Measurements from ENCODE around the gene RPUSD4. TPM values are rescaled to one million over a fixed set of nuclear protein-coding genes. Genes with fewer than 3 reads are reported as not detected.

Gene RPUSD4
- total RNA-seq, 1 donor from 2014 or later: 21.0 TPM

GRCh38 chr11:126186708-126187529, 24.5 kb downstream of the RPUSD4 start:
- ATAC-seq: peak; percentile 40
- intact Hi-C loops (cut with DNase I): no loop called here
- peak; percentile 56 for DNase-seq (ENCODE audit: low spot score)

DNA sequence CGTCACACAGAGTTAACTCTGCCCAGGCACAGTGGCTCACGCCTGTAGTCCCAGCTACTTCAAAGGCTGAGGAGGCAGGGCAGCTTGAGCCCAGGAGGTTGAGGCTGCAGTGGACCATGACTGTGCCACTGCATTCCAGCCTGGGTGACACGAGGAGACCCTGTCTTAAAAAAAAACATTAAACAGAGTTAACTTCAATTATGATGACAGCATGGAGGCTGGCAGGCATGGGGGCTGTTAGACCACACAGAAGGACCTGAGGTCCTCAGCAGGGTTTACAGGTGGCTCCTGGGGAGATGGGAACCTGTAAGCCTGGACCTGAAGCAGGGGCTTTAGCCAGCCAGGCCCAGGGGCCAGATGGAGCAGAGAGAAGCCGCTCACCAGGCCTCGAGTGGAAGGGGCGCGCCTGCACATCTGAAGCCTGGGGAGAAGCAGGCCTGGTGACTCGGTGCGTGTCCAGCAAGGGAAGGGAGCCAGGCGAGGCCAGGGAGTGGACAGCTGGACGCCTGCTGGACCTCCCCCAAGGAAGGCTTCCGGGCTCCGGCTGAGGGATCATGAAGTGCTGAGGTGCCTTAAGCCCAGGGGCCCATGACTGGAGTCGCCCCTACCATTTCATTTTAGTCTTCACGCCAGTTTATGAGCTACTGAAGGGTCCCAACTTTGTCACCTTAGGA, 25.3 kb downstream of the RPUSD4 start:
- intact Hi-C loops (cut with DNase I): no loop called here
- DNase-seq (ENCODE audit: low spot score): peak; percentile 69
- ATAC-seq: peak; percentile 58

DNA sequence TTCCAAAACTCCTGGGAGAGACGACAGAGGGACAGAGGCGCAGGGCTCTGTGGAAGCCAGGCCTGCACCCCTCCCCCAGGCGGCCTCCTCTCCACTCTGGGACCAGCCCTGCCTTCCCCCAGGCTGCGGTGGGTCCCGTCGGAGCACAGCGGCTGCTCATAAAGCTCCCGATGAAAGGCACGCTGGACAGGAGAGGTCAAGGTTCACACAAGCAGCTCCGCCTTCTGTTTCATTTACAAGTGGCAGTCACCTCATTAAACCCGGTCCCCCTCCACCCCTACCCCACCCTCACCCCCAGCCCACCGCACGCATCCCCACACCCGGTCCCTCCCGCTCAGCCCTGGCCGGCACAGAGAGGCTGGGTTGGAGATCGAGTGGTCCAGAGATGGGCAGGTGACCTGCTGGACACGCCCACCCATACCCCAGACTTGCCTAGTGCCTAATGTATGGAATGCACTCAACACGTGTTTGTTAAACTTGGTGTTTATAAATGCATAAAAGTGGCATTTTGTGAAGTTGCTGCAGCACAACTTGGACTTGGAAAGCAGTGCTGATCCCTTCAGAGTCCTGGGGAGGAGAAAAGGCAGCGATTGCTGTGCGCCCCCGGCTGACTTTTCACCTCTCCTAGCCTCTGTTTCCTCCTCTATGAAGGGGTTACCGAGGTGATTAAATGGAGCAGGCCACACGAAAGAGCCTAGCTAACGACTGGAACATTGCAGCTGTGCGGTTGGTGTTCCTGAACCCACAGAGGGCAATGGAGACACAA, 26.0 kb downstream of the RPUSD4 start:
- intact Hi-C loops (cut with DNase I): no loop called here
- DNase-seq (ENCODE audit: low spot score) (peak; percentile 46), ATAC-seq (no peak)

GRCh38 chr11:126182787-126183445, 28.5 kb downstream of the RPUSD4 start:
- intact Hi-C loops (cut with DNase I): no loop called here
- no peak for ATAC-seq
- peak; percentile 22 for DNase-seq (ENCODE audit: low spot score)

DNA sequence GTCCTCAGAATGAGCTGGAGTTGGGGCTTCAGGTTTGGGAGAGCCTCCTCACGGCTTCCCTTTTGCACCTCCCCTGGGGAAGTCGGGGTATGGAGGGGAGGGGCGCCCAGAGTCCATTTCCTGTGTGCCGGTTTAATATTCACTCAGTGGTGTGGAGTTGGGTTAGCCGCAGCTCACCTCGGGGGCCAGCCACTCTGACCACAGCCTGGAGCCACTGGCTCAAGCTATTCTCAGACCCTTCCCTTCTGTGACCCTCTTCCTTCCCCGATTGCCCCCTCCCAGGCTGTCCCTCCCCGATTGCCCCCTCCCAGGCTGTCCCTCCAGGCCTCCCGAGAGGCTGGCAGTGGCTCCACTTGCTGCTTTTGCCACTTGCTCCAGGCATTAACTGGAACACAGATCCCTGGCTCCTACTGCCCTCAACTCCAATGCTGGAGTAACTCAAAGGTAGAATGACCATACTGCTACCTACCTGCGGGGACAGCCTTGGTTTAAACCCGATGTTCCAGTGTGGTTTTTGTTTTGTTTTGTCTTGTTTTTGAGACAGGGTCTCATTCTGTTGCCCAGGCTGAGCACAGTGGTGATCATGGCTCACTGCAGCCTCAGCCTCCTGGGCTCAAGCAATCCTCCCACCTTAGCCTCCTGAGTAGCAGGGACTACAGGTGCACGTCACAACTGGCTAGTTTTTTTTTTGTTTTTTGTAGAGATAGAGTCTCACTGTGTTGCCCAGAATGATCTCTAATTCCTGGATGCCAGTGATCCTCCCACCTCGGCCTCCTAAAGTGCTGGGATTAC, 29.3 kb downstream of the RPUSD4 start:
- peak; percentile 17 for DNase-seq (ENCODE audit: low spot score)
- intact Hi-C loops (cut with DNase I): no loop called here
- no peak for ATAC-seq

- peak; percentile 69 for ATAC-seq
- no peak for DNase-seq (ENCODE audit: low spot score)
- intact Hi-C loops (cut with DNase I): no loop called here
Measured at GRCh38 chr11:126176853-126177470, 34.5 kb downstream of the RPUSD4 start.

DNA sequence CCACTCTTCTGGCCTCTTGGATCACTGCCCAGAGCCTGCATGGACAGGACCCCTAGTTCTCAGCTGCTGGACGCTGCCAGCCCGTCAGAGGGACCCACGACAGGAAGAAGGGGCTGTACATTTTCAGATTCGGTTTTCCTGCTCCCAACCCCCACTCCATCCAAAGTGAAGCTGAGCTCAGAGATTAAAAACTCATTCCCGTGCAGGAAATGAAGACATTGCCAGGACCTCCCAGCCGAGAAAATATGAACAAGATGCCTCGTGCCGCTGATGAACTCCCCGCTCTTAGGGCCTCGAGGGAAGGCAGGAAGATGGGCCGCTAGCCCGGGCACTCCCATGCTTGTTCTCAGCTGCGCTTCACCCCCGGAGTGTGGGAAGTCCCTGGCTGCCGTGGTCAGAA, 36.1 kb downstream of the RPUSD4 start:
- DNase-seq (ENCODE audit: low spot score): peak; percentile 79
- intact Hi-C loops (cut with DNase I): no loop called here
- peak; percentile 89 for ATAC-seq

- ATAC-seq (no peak), DNase-seq (ENCODE audit: low spot score) (no peak)
- intact Hi-C loops (cut with DNase I): no loop called here
Measured at GRCh38 chr11:126174816-126175215, 36.6 kb downstream of the RPUSD4 start.

DNA sequence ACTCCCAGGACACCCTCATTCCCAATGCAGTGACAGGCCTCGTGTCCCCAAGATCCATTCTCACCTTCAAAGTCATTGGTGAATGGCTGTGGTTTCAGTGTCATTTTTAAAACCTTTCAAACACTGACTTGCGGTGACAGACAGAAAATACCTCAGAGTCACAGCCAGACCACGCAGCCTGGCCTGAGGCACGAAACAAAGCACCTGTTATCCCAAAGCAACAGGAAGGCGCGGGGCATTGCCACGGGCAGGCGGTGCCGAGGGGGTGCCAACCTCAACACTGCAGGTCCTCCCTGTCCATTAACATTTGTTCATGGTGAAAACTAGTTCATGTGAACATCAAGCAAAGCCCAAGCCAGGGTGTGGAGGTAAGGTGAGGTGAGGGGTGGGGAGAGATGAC, 38.2 kb downstream of the RPUSD4 start:
- ATAC-seq: no peak
- DNase-seq (ENCODE audit: low spot score): no peak
- intact Hi-C loops (cut with DNase I): no loop called here

DNA sequence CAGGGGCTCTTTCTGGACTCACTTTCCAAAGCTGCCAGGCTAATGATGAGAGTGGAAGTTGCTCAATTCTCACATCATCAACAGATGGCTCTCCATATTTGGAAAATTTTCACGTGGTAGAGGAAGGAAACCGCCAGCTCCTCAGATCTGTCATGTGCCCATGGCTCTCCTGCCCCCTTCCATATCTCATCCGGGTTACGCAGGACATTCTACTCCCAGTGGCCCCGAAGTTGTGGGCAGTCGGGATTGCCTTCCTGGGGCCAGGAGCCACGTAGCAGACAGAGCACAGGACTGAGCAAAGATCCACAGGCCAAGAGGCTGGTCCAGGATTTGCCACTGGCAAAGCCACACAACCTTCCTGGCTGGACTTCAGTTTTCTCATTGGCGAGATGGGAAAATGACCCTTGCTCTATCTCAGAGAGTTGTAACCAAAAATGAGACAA, 38.8 kb downstream of the RPUSD4 start:
- DNase-seq (ENCODE audit: low spot score): no peak
- peak; percentile 75 for ATAC-seq
- intact Hi-C loops (cut with DNase I): no loop called here

DNA sequence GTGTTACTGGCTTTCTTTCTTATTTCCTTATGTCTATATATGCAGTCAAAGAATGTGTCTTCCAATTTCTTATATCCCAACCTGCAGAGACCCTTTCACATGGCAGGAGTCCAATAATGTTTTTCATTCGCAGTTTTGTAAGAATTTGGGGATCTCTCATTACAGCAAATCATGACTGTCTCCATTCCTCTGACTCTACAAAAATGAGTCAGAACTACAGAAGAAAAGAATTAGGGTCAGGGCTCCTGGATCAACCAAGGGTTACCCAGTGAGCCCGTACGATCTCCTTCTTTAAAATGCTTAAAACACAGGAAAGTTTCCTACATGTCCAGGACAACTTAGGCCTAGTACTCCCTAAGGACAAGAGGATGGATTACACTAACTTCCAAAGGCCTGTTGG, 42.2 kb downstream of the RPUSD4 start:
- intact Hi-C loops (cut with DNase I): no loop called here
- no peak for DNase-seq (ENCODE audit: low spot score)
- ATAC-seq: no peak

DNA sequence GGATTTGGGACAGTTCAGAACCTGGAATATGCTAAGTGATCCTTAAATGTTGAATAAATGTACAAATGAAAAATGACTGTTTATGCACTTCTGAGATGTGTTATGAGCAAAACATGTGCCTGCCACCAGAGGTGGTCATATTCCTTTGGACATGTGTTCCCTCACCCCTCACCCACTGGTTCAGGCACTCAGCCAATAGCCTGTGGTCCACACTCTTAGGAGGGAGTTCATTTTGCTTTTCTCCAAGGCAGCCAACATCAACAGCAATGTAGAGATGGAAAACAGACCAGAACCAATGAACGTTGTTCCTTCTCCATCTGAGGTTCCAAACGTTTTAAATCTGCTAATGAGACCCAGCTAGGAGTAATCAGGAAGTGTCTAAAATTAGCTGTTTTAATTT, 44.0 kb downstream of the RPUSD4 start:
- DNase-seq (ENCODE audit: low spot score) (no peak), ATAC-seq (no peak)
- intact Hi-C loops (cut with DNase I): no loop called here

- intact Hi-C loops (cut with DNase I): no loop called here
- no peak for DNase-seq (ENCODE audit: low spot score)
- no peak for ATAC-seq
Measured at GRCh38 chr11:126166413-126166812, 45.0 kb downstream of the RPUSD4 start.

GRCh38 chr11:126165757-126166156, 45.7 kb downstream of the RPUSD4 start:
- ATAC-seq (peak; percentile 58), DNase-seq (ENCODE audit: low spot score) (no peak)
- intact Hi-C loops (cut with DNase I): no loop called here

- intact Hi-C loops (cut with DNase I): no loop called here
- ATAC-seq (no peak), DNase-seq (ENCODE audit: low spot score) (no peak)
Measured at GRCh38 chr11:126165311-126165720, 46.1 kb downstream of the RPUSD4 start.

- intact Hi-C loops (cut with DNase I): no loop called here
- no peak for ATAC-seq
- no peak for DNase-seq (ENCODE audit: low spot score)
Measured at GRCh38 chr11:126164781-126165180, 46.7 kb downstream of the RPUSD4 start.

DNA sequence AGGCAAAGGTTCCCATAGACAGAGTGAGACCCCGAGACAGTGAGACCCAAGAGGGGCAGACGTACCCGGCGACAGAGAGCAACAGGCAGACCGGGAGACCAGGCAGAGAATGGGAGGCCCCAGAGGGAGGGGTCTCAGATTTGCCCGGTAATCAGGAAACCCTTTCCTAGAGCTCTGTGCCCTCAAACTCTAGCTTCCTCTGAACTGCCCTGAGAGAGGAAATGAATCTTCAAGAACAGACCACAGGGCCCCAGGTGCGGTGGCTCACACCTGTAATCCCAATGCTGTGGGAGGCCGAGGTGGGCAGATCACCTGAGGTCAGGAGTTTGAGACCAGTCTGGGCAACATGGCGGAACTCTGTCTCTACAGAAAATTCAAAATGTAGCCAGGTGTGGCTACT, 47.7 kb downstream of the RPUSD4 start:
- no peak for DNase-seq (ENCODE audit: low spot score)

GRCh38 chr11:126163074-126163700, 48.3 kb downstream of the RPUSD4 start:
- intact Hi-C loops (cut with DNase I): no loop called here

More for the DNA sequence above, 47.7 kb downstream of the RPUSD4 start:
- ATAC-seq: no peak
- intact Hi-C loops (cut with DNase I): no loop called here

More at GRCh38 chr11:126163074-126163700, 48.3 kb downstream of the RPUSD4 start:
- DNase-seq (ENCODE audit: low spot score) (no peak), ATAC-seq (no peak)

All from sciatic nerve (tissue), 2 donors.